Inferior parietal cortex (tissue), 1 donor: ENCODE data around the gene ADSS2.
"Not testable (repeated sequence)": the region's sequence is repeated elsewhere in the genome, so short reads cannot be mapped to it uniquely, and the experiment has no call there.

ENCODE experiments used
- DNase-seq: peaks from one replicate; pipeline ENCODE4 v3.0.0-alpha.2; 2016; ENCODE audit errors: extremely low spot score

The ADSS2 gene

GRCh38 chr1:244451539-244451950 is at the start of gene ADSS2:
Gene ADSS2, minus strand, starts transcription at chr1:244451909. Its CDS starts 92 bp downstream, at chr1:244451817.
- DNase-seq = no peak

GRCh38 chr1:244500515-244500914 is 48.8 kb upstream of the ADSS2 start:
- DNase-seq = not testable (repeated sequence)

GRCh38 chr1:244499484-244499883 is 47.8 kb upstream of the ADSS2 start:
- DNase-seq = not testable (repeated sequence)

- DNase-seq = no peak
Measured at GRCh38 chr1:244497805-244498204, 46.1 kb upstream of the ADSS2 start.

- DNase-seq = no peak
Measured at GRCh38 chr1:244496186-244496585, 44.5 kb upstream of the ADSS2 start.

- DNase-seq = no peak
Measured at GRCh38 chr1:244494653-244495052, 42.9 kb upstream of the ADSS2 start.

- not testable (repeated sequence) for DNase-seq
Measured at GRCh38 chr1:244484971-244485370, 33.3 kb upstream of the ADSS2 start.

GRCh38 chr1:244473059-244473605 is 21.4 kb upstream of the ADSS2 start:
- DNase-seq = no peak

- DNase-seq = no peak
Measured at GRCh38 chr1:244466724-244467123, 15.0 kb upstream of the ADSS2 start.

GRCh38 chr1:244461245-244462071 is 9.7 kb upstream of the ADSS2 start, which contains the start of gene CATSPERE:
Gene CATSPERE, plus strand, starts transcription at chr1:244461273. Its CDS starts 157 bp downstream, at chr1:244461430.
- peak; percentile 69 for DNase-seq

- DNase-seq = no peak
Measured at GRCh38 chr1:244460197-244460596, 8.5 kb upstream of the ADSS2 start.

GRCh38 chr1:244458781-244459180 is 7.1 kb upstream of the ADSS2 start:
- DNase-seq = no peak

GRCh38 chr1:244456586-244456985 is 4.9 kb upstream of the ADSS2 start:
- DNase-seq = no peak

- no peak for DNase-seq
Measured at GRCh38 chr1:244454412-244454811, 2.7 kb upstream of the ADSS2 start.

- peak; percentile 99 for DNase-seq
Measured at GRCh38 chr1:244451951-244452795, 464 bp upstream of the ADSS2 start.

- peak; percentile 59 for DNase-seq
Measured at GRCh38 chr1:244450597-244451538, 841 bp downstream of the ADSS2 start.

- no peak for DNase-seq
Measured at GRCh38 chr1:244449936-244450508, 1.7 kb downstream of the ADSS2 start.

- no peak for DNase-seq
Measured at GRCh38 chr1:244448279-244449036, 3.3 kb downstream of the ADSS2 start.

GRCh38 chr1:244447552-244447951 is 4.2 kb downstream of the ADSS2 start:
- DNase-seq = no peak

- DNase-seq = no peak
Measured at GRCh38 chr1:244447024-244447423, 4.7 kb downstream of the ADSS2 start.
